ENCODE results near the gene PTPRCAP. TPM values are rescaled to one million over a fixed set of nuclear protein-coding genes. Genes with fewer than 3 reads are reported as not detected.

PTPRCAP gene
- total RNA-seq, 1 experiment from 2014 or later, result 0.27 TPM

DNA sequence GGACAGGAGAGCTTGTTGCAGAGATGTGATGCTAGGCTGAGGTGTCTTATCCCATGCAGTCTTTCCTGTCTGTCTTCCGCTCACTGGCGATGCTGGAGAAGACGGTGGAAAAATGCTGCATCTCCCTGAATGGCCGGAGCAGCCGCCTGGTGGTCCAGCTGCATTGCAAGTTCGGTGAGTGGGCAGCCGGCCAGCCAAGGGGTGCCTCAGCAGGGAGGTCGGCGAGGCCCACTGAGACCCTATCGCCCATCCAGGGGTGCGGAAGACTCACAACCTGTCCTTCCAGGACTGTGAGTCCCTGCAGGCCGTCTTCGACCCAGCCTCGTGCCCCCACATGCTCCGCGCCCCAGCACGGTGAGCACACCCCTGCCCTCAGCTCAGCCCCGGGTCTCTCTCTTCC lies 44.0 kb downstream of the PTPRCAP start:
- Mint-ChIP-seq H3K4me1 (ENCODE audit: low read depth, unreplicated experiment) (peaks cover 26% of the 10 kb centered on the region), H3K36me3 (ENCODE audit: insufficient read depth, unreplicated experiment) (peaks cover 83% of the 10 kb centered on the region), H3K27me3 (ENCODE audit: insufficient read depth, unreplicated experiment) (no peaks in the 10 kb centered on the region), H3K9me3 (ENCODE audit: unreplicated experiment) (no peaks in the 10 kb centered on the region), H3K27ac (ENCODE audit: unreplicated experiment) (no peak overlapping the region), H3K4me3 (ENCODE audit: unreplicated experiment) (peak overlapping the region; percentile 5)
- no peaks in the 10 kb centered on the region for H3K27me3 ChIP-seq (replicated peaks; ENCODE audit: control insufficient read depth, insufficient read depth, low read length)
- no peak for DNase-seq
- H3K36me3 ChIP-seq (ENCODE audit: control insufficient read depth, insufficient read depth, low read length), result peaks cover 14% of the 10 kb centered on the region
- no peak for TF ChIP-seq CTCF (IDR thresholded peaks at IDR 0.05; ENCODE audit: insufficient read depth in 1 of 2, low read depth in 1 of 2, low read length in 1 of 2, severe bottlenecking in 1 of 2, unreplicated experiment in 1 of 2)
- H3K4me1 ChIP-seq, result peaks cover 5% of the 10 kb centered on the region; the same call in 1 of the 2 replicates
- ChIA-PET CTCF (interaction anchor here (2.6 kb wide), 1 partner anchor 8 kb away, joined by 73 read pairs; the partner anchor contains the start of gene PPP1CA), POLR2A (no interaction called here)
- intact Hi-C loops (cut with micrococcal nuclease; ENCODE audit: unreplicated experiment), result no loop called here
- BruUV-seq (replicated peaks), result no TSS peak
- H3K4me3 ChIP-seq (ENCODE audit: low read depth, low read length), result no peak overlapping the region
- no peaks in the 10 kb centered on the region for H3K9me3 ChIP-seq

GRCh38 chr11:67392183-67392715 lies 45.2 kb downstream of the PTPRCAP start:
- Mint-ChIP-seq H3K4me3 (ENCODE audit: unreplicated experiment) (peak overlapping the region; percentile 76), H3K27ac (ENCODE audit: unreplicated experiment) (peak overlapping the region; percentile 63), H3K36me3 (ENCODE audit: insufficient read depth, unreplicated experiment) (peaks cover 73% of the 10 kb centered on the region), H3K9me3 (ENCODE audit: unreplicated experiment) (no peaks in the 10 kb centered on the region), H3K4me1 (ENCODE audit: low read depth, unreplicated experiment) (peaks cover 26% of the 10 kb centered on the region), H3K27me3 (ENCODE audit: insufficient read depth, unreplicated experiment) (no peaks in the 10 kb centered on the region)
- Histone ChIP-seq H3K4me3 (ENCODE audit: low read depth, low read length) (peak overlapping the region; percentile 80), H3K36me3 (ENCODE audit: control insufficient read depth, insufficient read depth, low read length) (peaks cover 5% of the 10 kb centered on the region), H3K9me3 (no peaks in the 10 kb centered on the region), H3K27me3 (replicated peaks; ENCODE audit: control insufficient read depth, insufficient read depth, low read length) (no peaks in the 10 kb centered on the region), H3K4me1 (peaks cover 5% of the 10 kb centered on the region; the same call in 1 of the 2 replicates)
- intact Hi-C loops (cut with micrococcal nuclease; ENCODE audit: unreplicated experiment), result no loop called here
- TSS peak; percentile 49 for BruUV-seq (replicated peaks)
- DNase-seq, result no peak
- ChIA-PET POLR2A (interaction anchor here (0.6 to 1.9 kb wide), 15 partner anchors 9 to 187 kb away, joined by 3 to 63 read pairs (median 5); partner anchors contain the start of genes AIP, CLCF1, POLD4 and PPP1CA), CTCF (interaction anchor here (0.5 to 2.6 kb wide), 17 partner anchors 9 to 131 kb away, joined by 3 to 73 read pairs (median 5); partner anchors contain the start of genes AIP, CLCF1, POLD4 and PPP1CA)
- TF ChIP-seq CTCF (IDR thresholded peaks at IDR 0.05; ENCODE audit: insufficient read depth in 1 of 2, low read depth in 1 of 2, low read length in 1 of 2, severe bottlenecking in 1 of 2, unreplicated experiment in 1 of 2), result no peak

DNA sequence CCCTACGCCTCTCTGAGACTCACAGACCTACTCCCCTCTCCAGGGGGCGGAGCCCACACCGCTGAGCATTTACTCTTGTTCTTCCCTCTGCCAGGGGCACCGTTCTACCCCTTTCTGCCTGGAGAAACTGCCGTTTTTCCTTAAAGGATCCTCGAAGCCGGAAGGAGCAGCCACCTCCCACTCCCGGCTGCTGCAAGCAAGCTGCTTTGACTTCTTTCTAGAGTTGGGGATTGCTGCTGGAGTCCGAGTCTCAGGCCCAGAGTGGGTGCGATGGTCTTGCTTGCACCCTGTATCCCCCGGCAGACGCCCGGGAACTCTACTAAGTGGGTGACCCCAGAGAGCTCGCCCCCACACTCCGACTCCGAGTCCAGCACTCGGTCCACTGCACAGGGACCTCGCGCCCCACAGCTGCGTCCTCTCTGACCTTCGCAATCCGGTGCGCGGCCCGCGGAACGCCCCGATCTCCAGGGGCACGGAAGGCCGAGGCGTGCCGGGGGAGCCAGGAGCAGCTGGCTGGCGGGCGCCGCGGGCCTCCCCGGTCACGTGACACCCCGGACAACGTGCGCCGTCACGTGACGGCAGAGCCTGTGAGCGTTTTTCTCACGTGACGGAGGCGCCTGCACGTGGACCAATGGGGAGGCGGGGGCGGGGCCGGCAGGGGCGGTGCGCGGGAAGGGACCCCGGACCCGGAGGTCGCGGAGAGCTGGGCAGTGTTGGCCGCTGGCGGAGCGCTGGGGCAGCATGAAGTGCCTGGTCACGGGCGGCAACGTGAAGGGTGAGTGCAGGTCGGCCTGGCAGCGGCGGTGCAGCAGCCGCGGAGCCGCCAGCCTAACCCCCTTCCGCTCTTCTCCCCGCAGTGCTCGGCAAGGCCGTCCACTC lies 45.9 kb downstream of the PTPRCAP start, which contains the start of gene RAD9A:
Gene RAD9A (plus strand): TSS at position 683 of the 879 bp plus-strand sequence. CDS start 59 bp downstream, at position 742.
- TSS peak; percentile 86 for BruUV-seq (replicated peaks)
- intact Hi-C loops (cut with micrococcal nuclease; ENCODE audit: unreplicated experiment), result no loop called here
- H3K9me3 ChIP-seq, result no peaks in the 10 kb centered on the region
- H3K27me3 ChIP-seq (replicated peaks; ENCODE audit: control insufficient read depth, insufficient read depth, low read length), result no peaks in the 10 kb centered on the region
- peaks cover 4% of the 10 kb centered on the region; the same call in 1 of the 2 replicates for H3K36me3 ChIP-seq (ENCODE audit: control insufficient read depth, insufficient read depth, low read length)
- Mint-ChIP-seq H3K4me3 (ENCODE audit: unreplicated experiment) (peak within 1 kb of the TSS; percentile 76), H3K36me3 (ENCODE audit: insufficient read depth, unreplicated experiment) (peaks cover 66% of the 10 kb centered on the region), H3K4me1 (ENCODE audit: low read depth, unreplicated experiment) (peaks cover 23% of the 10 kb centered on the region), H3K9me3 (ENCODE audit: unreplicated experiment) (no peaks in the 10 kb centered on the region), H3K27ac (ENCODE audit: unreplicated experiment) (peak within 1 kb of the TSS; percentile 63), H3K27me3 (ENCODE audit: insufficient read depth, unreplicated experiment) (no peaks in the 10 kb centered on the region)
- peak within 1 kb of the TSS; percentile 80 for H3K4me3 ChIP-seq (ENCODE audit: low read depth, low read length)
- ChIA-PET POLR2A (interaction anchor here (0.6 to 1.9 kb wide), 16 partner anchors 9 to 891 kb away, joined by 3 to 63 read pairs (median 4); partner anchors contain the start of genes AIP, CLCF1, POLD4 and PPP1CA), CTCF (interaction anchor here (0.5 to 2.6 kb wide), 18 partner anchors 9 to 178 kb away, joined by 3 to 73 read pairs (median 4); partner anchors contain the start of genes AIP, CLCF1, POLD4 and PPP1CA)
- peaks cover 5% of the 10 kb centered on the region; the same call in 1 of the 2 replicates for H3K4me1 ChIP-seq
- no peak for TF ChIP-seq CTCF (IDR thresholded peaks at IDR 0.05; ENCODE audit: insufficient read depth in 1 of 2, low read depth in 1 of 2, low read length in 1 of 2, severe bottlenecking in 1 of 2, unreplicated experiment in 1 of 2)
- peak; percentile 98 to 99 for DNase-seq
